ENCODE data around the gene MUC2.
"Not testable (repeated sequence)": the region's sequence is repeated elsewhere in the genome, so short reads cannot be mapped to it uniquely, and the experiment has no call there.

Gene MUC2

DNA sequence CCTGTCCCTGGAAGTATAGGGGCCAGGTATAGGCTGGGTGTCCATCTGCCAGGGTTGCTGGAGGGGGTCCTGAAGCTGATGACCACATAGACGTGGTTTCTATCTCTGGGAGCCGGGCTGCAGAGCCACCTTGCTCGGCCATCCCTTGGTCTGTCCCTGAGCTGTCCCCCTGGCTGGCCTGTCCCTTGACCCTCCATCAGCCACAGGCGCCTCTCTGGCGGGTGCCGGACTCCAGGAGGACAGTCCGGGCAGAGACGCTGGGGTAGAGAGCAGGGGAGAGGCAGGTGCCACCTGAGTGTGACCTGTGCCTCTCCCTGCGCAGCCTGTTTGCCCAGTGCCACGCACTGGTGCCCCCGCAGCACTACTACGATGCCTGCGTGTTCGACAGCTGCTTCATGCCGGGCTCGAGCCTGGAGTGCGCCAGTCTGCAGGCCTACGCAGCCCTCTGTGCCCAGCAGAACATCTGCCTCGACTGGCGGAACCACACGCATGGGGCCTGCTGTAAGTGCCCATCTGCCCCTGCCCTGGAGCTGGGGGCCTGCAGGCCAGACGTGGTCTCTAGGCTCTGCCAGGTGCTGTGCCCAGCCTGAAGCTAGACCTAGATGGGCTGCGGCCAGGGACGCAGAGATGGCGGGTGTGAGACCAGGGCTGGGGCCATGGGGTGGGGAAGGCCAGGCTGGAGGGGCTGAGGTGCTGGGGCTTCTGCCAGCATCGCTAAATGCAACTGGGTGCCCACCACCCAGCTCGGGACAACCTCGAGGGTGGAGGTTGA lies 29.9 kb downstream of the MUC2 start:
- H3K9me3 Mint-ChIP-seq: peaks cover 1% of the 10 kb centered on the region
- no peaks in the 10 kb centered on the region for H3K4me1 Mint-ChIP-seq (ENCODE audit: low read depth)

DNA sequence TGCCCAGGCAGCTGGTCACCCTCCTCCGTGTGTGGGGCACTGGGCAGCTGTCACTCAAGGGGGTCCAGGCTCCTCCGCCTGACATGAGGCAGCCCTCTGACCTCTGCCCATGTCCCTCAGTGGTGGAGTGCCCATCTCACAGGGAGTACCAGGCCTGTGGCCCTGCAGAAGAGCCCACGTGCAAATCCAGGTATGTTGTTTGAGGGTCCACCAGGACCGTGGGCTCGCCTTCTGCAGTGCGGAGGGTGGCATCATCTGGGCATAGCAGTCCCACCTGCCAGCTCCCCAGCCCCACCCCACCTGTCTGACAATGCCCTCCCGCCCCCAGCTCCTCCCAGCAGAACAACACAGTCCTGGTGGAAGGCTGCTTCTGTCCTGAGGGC lies 30.5 kb downstream of the MUC2 start:
- no peak for DNase-seq (ENCODE audit: low spot score)
- no peaks in the 10 kb centered on the region for H3K9me3 Mint-ChIP-seq
- no peak overlapping the region for H3K4me3 Mint-ChIP-seq
- no peaks in the 10 kb centered on the region for H3K27me3 Mint-ChIP-seq (ENCODE audit: low read depth)
- no peak overlapping the region for H3K27ac Mint-ChIP-seq
- no peaks in the 10 kb centered on the region for H3K36me3 Mint-ChIP-seq (ENCODE audit: low read depth)
- no peaks in the 10 kb centered on the region for H3K4me1 Mint-ChIP-seq (ENCODE audit: low read depth)

More for the DNA sequence above, 29.9 kb downstream of the MUC2 start:
- Mint-ChIP-seq H3K27me3 (ENCODE audit: low read depth) (no peaks in the 10 kb centered on the region), H3K27ac (no peak overlapping the region), H3K36me3 (ENCODE audit: low read depth) (no peaks in the 10 kb centered on the region), H3K4me3 (no peak overlapping the region)
- DNase-seq (ENCODE audit: low spot score): no peak

DNA sequence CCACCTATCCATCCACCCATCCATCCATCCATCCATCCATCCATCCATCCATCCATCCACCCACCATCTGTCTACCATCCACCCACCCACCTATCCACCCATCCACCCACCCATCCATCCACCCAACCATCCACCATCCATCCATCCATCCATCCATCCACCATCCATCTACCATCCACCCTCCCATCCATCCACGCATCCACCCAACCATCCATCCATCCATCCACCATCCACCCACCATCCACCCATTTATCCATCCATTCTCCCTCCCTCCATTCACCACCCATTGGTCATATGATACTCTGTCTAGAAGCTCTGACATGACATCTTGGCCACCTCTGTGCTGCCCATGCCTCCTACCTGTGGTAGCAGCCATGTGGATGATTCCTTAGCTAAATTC lies 31.7 kb downstream of the MUC2 start:
- Mint-ChIP-seq H3K4me1 (ENCODE audit: low read depth) (no peaks in the 10 kb centered on the region), H3K36me3 (ENCODE audit: low read depth) (no peaks in the 10 kb centered on the region), H3K27me3 (ENCODE audit: low read depth) (no peaks in the 10 kb centered on the region), H3K4me3 (no peak overlapping the region), H3K9me3 (no peaks in the 10 kb centered on the region), H3K27ac (no peak overlapping the region)
- DNase-seq (ENCODE audit: low spot score): no peak

DNA sequence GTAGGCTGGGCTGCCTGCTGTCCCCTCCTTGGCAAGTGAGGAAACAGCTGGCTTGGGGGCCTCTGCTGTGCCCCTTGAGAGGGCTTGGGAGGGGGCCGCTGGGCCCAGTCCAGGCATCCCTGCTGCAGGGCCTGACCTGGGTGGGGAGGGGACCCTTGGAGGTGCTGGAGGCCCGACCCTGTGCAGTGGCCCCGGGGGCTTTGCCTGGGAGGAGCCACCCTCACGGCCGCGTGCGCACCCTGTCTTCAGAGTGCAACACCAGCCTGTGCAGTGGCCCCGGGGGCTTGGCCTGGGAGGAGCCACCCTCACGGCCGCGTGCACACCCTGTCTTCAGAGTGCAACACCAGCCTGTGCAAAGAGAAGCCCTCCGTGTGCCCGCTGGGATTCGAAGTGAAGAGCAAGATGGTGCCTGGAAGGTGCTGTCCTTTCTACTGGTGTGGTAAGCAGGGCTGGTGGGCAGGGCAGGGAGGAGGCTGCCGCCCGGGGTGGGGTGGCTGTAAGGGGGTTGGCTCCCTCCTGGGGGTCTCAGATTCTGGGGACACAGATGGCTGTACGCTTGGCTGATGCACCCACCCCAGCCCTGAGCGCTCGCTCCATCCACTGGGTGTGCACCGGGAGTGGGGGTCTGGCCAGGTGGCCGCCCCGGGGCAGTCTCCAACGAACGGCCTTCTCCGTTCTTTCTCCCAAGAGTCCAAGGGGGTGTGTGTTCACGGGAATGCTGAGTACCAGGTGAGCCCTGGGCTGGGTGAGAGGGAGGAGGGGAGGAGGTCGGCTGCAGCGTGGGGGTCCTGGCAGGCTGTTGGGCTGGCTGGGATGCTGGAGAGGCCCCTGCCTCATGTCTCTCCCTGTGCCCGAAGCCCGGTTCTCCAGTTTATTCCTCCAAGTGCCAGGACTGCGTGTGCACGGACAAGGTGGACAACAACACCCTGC lies 32.9 kb downstream of the MUC2 start:
- Mint-ChIP-seq H3K36me3 (ENCODE audit: low read depth) (no peaks in the 10 kb centered on the region), H3K9me3 (no peaks in the 10 kb centered on the region), H3K27me3 (ENCODE audit: low read depth) (no peaks in the 10 kb centered on the region), H3K27ac (no peak overlapping the region), H3K4me1 (ENCODE audit: low read depth) (no peaks in the 10 kb centered on the region), H3K4me3 (no peak overlapping the region)
- no peak for DNase-seq (ENCODE audit: low spot score)

DNA sequence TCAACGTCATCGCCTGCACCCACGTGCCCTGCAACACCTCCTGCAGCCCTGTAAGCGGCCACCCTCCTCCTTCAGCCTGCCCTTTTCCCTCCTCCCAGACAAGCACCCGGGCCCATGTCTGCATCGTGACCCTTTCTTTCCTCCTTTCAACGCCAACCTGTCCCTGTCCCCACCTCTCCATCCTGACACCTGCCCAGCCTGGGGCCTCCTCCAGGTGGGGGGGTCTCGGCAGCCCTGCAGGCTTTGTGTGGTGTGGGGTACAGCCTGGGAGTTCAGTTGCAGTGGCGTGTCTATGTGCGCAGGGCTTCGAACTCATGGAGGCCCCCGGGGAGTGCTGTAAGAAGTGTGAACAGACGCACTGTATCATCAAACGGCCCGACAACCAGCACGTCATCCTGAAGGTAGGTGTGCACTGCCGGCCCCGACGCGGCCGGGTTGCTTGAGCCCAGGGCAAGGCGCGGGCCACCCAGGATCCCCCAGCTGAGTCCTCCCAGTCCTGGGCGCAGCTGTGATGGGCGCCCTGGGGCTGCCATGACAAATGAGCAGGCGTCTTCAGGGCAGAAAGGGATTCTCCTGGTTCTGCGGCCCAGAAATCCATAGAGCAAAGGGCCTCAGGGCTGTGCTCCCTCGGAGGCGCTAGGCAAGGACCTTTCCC lies 33.7 kb downstream of the MUC2 start:
- H3K9me3 Mint-ChIP-seq: no peaks in the 10 kb centered on the region
- no peak for DNase-seq (ENCODE audit: low spot score)
- H3K36me3 Mint-ChIP-seq (ENCODE audit: low read depth): no peaks in the 10 kb centered on the region
- no peak overlapping the region for H3K4me3 Mint-ChIP-seq
- H3K27me3 Mint-ChIP-seq (ENCODE audit: low read depth): no peaks in the 10 kb centered on the region
- H3K27ac Mint-ChIP-seq: no peak overlapping the region
- H3K4me1 Mint-ChIP-seq (ENCODE audit: low read depth): no peaks in the 10 kb centered on the region

DNA sequence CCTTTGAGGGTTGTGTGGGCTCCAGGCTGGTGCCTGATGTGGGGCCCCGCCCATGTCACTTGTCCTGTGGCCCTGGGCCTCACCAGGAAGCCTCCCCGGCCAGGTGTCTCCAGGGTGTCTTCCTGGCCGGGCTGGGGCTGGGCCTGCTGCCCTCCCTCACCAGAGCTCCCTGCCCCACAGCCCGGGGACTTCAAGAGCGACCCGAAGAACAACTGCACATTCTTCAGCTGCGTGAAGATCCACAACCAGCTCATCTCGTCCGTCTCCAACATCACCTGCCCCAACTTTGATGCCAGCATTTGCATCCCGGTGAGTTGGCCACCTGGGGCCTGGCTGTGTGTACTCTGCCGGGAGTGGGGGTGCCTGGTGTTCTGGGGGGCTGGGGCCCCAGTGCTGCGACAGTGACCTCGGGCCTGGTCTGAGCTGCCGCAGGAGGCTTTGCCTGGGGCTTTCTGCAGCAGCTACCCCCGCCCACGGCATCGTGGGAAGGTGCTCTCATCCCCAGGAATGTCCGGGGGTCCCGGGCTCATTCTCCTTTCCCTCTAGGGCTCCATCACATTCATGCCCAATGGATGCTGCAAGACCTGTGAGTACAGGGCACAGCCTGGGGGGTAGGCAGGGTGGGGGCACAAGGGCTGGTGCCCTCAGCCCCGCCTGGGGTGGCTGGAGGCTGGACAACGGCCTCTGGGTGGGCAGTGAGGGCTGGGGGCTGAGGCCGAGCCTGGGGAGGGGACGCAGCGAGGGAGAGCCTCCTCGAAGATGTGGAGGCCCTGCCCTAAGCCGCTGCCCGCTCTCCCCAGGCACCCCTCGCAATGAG lies 34.6 kb downstream of the MUC2 start:
- no peaks in the 10 kb centered on the region for H3K9me3 Mint-ChIP-seq
- H3K27me3 Mint-ChIP-seq (ENCODE audit: low read depth): no peaks in the 10 kb centered on the region
- no peaks in the 10 kb centered on the region for H3K36me3 Mint-ChIP-seq (ENCODE audit: low read depth)
- no peak for DNase-seq (ENCODE audit: low spot score)
- no peak overlapping the region for H3K27ac Mint-ChIP-seq
- H3K4me1 Mint-ChIP-seq (ENCODE audit: low read depth): no peaks in the 10 kb centered on the region
- H3K4me3 Mint-ChIP-seq: no peak overlapping the region

DNA sequence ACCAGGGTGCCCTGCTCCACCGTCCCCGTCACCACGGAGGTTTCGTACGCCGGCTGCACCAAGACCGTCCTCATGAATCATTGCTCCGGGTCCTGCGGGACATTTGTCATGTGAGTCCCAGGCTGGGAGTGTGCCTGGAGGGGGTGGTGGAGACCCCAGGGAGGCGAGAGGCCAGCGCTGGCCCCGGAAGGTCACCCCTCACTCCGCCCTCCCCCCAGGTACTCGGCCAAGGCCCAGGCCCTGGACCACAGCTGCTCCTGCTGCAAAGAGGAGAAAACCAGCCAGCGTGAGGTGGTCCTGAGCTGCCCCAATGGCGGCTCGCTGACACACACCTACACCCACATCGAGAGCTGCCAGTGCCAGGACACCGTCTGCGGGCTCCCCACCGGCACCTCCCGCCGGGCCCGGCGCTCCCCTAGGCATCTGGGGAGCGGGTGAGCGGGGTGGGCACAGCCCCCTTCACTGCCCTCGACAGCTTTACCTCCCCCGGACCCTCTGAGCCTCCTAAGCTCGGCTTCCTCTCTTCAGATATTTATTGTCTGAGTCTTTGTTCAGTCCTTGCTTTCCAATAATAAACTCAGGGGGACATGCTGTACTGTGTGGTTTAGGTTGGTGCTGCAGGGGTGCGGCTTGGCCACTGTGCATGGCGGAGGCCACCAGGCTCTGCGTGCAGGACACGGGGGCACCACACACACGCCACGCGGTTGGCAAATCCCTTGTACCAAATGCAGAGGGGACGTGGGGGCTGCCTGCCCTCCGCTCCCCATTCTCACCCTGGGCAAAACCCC lies 35.4 kb downstream of the MUC2 start:
- Mint-ChIP-seq H3K4me3 (no peak overlapping the region), H3K36me3 (ENCODE audit: low read depth) (no peaks in the 10 kb centered on the region), H3K4me1 (ENCODE audit: low read depth) (no peaks in the 10 kb centered on the region), H3K27me3 (ENCODE audit: low read depth) (no peaks in the 10 kb centered on the region), H3K27ac (no peak overlapping the region), H3K9me3 (no peaks in the 10 kb centered on the region)
- DNase-seq (ENCODE audit: low spot score): no peak

DNA sequence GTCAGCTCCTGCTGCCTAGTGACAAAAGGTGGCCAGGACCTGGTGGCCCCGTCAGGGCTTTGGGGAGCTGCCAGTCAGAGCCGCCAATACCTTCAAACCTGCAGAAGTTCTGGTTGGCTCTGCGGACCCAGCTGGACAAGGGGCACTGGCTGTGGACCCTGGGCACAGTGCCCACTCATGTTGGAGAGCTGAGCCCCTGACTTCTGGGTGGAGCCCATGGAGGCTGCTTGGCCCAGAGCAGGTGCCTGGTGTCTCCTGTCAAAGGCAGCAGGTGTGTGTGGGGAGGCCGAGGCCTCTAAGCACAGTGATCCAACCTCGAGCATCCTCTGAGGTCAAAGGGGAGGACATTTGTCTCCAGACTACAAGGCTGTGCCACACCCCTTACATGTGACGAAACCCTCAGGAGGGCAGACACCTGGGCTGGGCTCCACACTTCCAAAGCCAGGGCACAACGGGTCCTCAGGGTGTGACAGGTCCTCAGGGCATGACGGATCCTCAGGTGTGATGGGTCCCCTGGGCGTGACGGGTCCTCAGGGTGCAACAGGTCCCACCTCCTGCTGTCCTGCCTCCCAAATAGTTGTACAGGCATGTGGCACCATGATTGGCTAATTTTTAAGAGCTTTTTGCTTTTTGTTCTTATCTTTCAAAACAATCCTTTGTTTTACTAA lies 37.0 kb downstream of the MUC2 start:
- DNase-seq (ENCODE audit: low spot score): no peak
- Mint-ChIP-seq H3K4me1 (ENCODE audit: low read depth) (no peaks in the 10 kb centered on the region), H3K4me3 (no peak overlapping the region), H3K9me3 (no peaks in the 10 kb centered on the region), H3K27me3 (ENCODE audit: low read depth) (no peaks in the 10 kb centered on the region), H3K36me3 (ENCODE audit: low read depth) (no peaks in the 10 kb centered on the region), H3K27ac (no peak overlapping the region)

DNA sequence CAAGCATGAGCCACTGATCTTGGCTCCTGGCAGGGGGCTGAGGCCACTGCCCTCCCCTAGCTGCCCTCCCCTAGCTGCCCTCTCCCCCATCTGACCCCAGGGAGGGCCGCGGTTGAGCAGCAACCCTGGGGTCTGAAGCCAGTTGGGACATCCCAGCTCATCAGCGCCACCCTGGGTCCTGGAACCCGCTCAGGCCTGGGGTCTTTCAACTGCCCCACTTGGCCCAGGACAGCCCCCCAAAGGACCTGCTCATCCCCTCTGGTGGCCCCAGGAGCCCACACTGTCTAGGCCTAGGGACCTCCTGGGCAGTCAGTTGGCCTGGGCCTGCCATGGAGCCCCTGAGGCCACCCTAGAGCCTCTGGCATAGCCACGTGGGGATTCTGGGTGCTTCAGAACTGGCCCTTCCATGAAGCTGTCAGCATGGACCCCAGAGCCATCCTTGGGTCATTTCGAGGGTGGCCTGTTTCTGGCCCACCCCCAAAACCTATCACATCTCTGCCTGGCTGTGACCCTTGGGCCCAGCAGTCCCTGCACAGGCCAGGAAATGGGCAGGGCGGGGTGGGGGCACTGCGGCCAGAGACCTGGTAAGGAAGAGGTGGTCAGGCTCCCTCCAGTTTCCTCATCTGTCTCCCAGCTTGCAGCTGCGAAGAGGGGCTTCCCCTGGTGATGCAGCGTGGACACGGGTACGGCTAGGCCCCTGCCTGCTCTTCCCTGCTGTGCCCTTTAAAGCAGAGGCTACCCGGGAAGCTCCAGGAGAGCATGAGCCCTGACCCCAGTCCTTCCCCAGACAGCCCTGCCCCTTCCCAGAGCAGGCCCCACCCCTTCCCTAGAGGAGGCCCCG lies 37.9 kb downstream of the MUC2 start:
- Mint-ChIP-seq H3K9me3 (no peaks in the 10 kb centered on the region), H3K27me3 (ENCODE audit: low read depth) (no peaks in the 10 kb centered on the region), H3K27ac (no peak overlapping the region), H3K4me3 (no peak overlapping the region), H3K4me1 (ENCODE audit: low read depth) (no peaks in the 10 kb centered on the region), H3K36me3 (ENCODE audit: low read depth) (no peaks in the 10 kb centered on the region)
- no peak for DNase-seq (ENCODE audit: low spot score)

DNA sequence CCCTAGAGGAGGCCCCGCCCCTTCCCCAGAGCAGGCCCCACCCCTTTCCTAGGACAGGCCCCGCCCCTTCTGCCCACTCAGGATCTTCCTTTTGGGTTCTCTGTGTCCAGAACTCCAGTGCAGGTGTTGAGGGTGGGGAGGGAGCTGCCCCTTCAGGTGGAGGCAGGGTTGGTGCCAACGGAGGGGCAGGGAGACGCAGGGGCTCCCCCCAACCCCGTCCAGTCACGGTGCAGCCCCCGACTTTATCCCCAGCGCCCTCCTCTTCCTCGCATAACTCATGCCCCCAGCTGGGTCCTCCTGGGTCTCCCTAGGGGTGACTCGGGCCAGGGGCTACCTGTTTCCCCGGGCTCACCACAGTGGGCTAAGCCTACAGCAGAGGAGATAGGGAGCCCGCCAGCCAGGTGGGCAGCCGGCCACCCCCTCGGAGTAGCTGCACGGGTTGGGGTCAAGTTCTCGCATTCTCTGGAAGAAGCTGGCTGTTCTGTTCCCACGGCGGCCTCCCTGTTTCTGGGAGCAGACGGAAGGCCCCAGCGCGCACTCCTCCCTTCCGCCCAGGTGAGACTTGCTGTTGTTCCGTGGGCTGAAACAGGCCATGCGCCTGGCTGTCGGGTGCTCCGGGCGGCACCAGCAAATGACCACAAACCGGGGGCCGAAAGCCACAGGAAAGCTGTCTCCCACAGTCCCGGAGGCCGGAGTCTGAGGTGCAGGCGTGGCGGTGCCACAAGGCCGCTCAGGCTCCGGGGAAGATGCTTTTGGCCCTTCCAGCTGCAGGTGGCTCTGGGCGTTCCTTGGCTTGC lies 38.9 kb downstream of the MUC2 start:
- Mint-ChIP-seq H3K27ac (no peak overlapping the region), H3K36me3 (ENCODE audit: low read depth) (no peaks in the 10 kb centered on the region), H3K27me3 (ENCODE audit: low read depth) (no peaks in the 10 kb centered on the region), H3K4me3 (no peak overlapping the region), H3K9me3 (no peaks in the 10 kb centered on the region), H3K4me1 (ENCODE audit: low read depth) (no peaks in the 10 kb centered on the region)
- DNase-seq (ENCODE audit: low spot score): no peak

DNA sequence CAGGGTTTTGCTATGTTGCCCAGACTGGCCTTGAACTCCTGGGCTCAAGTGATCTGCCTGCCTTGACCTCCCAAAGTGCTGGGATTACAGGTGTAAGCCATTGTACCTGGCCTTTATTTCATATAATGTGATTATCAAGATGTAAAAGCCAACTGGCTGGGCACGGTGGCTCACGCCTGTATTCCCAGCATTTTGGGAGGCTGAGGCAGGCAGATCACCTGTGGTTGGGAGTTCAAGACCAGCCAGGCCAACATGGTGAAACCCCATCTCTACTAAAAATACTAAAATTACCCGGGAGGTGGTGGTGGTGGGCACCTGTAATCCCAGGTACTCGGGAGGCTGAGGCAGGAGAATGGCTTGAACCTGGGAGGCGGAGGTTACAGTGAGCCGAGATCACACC lies 40.6 kb downstream of the MUC2 start:
- H3K4me1 Mint-ChIP-seq (ENCODE audit: low read depth); H3K36me3 Mint-ChIP-seq (ENCODE audit: low read depth): not testable (repeated sequence)

More for the DNA sequence above, 40.6 kb downstream of the MUC2 start:
- not testable (repeated sequence) for H3K9me3 Mint-ChIP-seq; H3K27ac Mint-ChIP-seq; H3K27me3 Mint-ChIP-seq (ENCODE audit: low read depth); H3K4me3 Mint-ChIP-seq; DNase-seq (ENCODE audit: low spot score)

Measured in T-helper 2 cell treated with Interferon-gamma antibody and Interleukin-4, amounts not matched to agents 5 μg/mL and 100 μg/mL, for 36 hours (primary cell).